Activated CD4-positive, alpha-beta T cell treated with anti-CD3 and anti-CD28 coated beads, Interleukin-2, amount 50 U/mL, for 1 hour (primary cell): ENCODE data around the gene CHN2.
"Not testable (repeated sequence)": the region's sequence is repeated elsewhere in the genome, so short reads cannot be mapped to it uniquely, and the experiment has no call there.

ENCODE experiments used
- DNase-seq: peaks from one replicate; pipeline ENCODE4 v3.0.0-alpha.2; 2020

The CHN2 gene

GRCh38 chr7:29511337-29511736, 316.8 kb downstream of the CHN2 start:
- no peak for DNase-seq

- no peak for DNase-seq
Observed at GRCh38 chr7:29511851-29512250, 317.3 kb downstream of the CHN2 start.

- DNase-seq, result no peak
Observed at GRCh38 chr7:29516491-29516890, 321.9 kb downstream of the CHN2 start.

- DNase-seq, result no peak
Observed at GRCh38 chr7:29518616-29519015, 324.0 kb downstream of the CHN2 start.

- DNase-seq, result no peak
Observed at GRCh38 chr7:29523728-29524127, 329.2 kb downstream of the CHN2 start.

GRCh38 chr7:29527505-29528108, 333.0 kb downstream of the CHN2 start:
- DNase-seq, result no peak

GRCh38 chr7:29528526-29528925, 334.0 kb downstream of the CHN2 start:
- not testable (repeated sequence) for DNase-seq
